ENCODE results near the gene SHMT1.

DNA sequence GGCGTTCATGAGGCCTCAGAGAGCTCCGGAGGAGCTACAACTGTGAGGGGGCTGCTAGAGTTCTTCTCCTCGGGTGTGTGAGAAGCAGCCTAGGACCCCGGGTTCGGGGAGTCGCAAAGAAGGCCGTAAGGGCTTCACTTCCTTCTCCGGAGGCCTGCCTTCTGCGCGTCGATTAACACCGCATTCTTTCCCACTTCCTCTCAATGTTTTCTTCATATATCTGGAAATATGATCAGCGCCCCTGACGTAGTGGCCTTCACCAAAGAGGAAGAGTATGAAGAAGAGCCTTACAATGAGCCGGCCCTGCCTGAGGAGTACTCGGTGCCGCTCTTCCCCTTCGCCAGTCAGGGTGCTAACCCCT is 47.8 kb downstream of the SHMT1 start:
- TF ChIP-seq, protein P1, sequence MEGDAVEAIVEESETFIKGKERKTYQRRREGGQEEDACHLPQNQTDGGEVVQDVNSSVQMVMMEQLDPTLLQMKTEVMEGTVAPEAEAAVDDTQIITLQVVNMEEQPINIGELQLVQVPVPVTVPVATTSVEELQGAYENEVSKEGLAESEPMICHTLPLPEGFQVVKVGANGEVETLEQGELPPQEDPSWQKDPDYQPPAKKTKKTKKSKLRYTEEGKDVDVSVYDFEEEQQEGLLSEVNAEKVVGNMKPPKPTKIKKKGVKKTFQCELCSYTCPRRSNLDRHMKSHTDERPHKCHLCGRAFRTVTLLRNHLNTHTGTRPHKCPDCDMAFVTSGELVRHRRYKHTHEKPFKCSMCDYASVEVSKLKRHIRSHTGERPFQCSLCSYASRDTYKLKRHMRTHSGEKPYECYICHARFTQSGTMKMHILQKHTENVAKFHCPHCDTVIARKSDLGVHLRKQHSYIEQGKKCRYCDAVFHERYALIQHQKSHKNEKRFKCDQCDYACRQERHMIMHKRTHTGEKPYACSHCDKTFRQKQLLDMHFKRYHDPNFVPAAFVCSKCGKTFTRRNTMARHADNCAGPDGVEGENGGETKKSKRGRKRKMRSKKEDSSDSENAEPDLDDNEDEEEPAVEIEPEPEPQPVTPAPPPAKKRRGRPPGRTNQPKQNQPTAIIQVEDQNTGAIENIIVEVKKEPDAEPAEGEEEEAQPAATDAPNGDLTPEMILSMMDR (IDR thresholded peaks at IDR 0.05): no peak
- TF ChIP-seq POLR2A (IDR thresholded peaks at IDR 0.05): no peak

Data from adrenal gland (tissue), 5 donors.